Parathyroid adenoma (tissue), 2 donors: ENCODE data around the gene NOX5.

ENCODE experiments used
- H2AFZ ChIP-seq: fragments of 300-600 bp; sonication (generic); one replicate; pipeline ENCODE4 v1.7.0; 2017; ENCODE audit warnings: antibody characterized with exemption, mild to moderate bottlenecking
- H3K27ac ChIP-seq: fragments of 300-600 bp; sonication (generic); one replicate; pipeline ENCODE4 v1.7.0; 2017
- H3K27me3 ChIP-seq: fragments of 300-600 bp; sonication (generic); one replicate; pipeline ENCODE4 v1.7.0; 2017; ENCODE audit warnings: low read length; ENCODE audit not compliant: control insufficient read depth, insufficient read depth
- H3K36me3 ChIP-seq: fragments of 300-600 bp; sonication (generic); one replicate; pipeline ENCODE4 v1.7.0; 2017; ENCODE audit warnings: low read length; ENCODE audit not compliant: control insufficient read depth, insufficient read depth
- H3K4me1 ChIP-seq: fragments of 300-600 bp; sonication (generic); one replicate; pipeline ENCODE4 v1.7.0; 2017; ENCODE audit warnings: control low read depth
- H3K4me2 ChIP-seq: fragments of 300-600 bp; sonication (generic); one replicate; pipeline ENCODE4 v1.7.0; 2017; ENCODE audit warnings: low read length
- H3K4me3 ChIP-seq: fragments of 300-600 bp; sonication (generic); one replicate; pipeline ENCODE4 v1.7.0; 2017; ENCODE audit warnings: low read depth, low read length
- H3K79me2 ChIP-seq: fragments of 300-600 bp; sonication (generic); one replicate; pipeline ENCODE4 v1.7.0; 2017; ENCODE audit warnings: control low read depth
- H3K9ac ChIP-seq: fragments of 300-600 bp; sonication (generic); one replicate; pipeline ENCODE4 v1.7.0; 2017; ENCODE audit warnings: mild to moderate bottlenecking
- H3K9me3 ChIP-seq: fragments of 300-600 bp; sonication (generic); one replicate; pipeline ENCODE4 v1.7.0; 2017; ENCODE audit warnings: low read length; ENCODE audit not compliant: control insufficient read depth
- CTCF ChIP-seq: fragments of 300-600 bp; sonication (generic); IDR thresholded peaks from one replicate; pipeline ENCODE4 v1.7.0; 2017; ENCODE audit warnings: antibody characterized with exemption, mild to moderate bottlenecking
- donor health status: primary hyperparathyroidism.

NOX5 gene

GRCh38 chr15:69014454-69014853, at the start of gene NOX5:
TSS of gene NOX5 (plus strand) at chr15:69014695. CDS start at chr15:69014736, 41 bp downstream.
- H3K27ac ChIP-seq = peak within 1 kb of the TSS; percentile 60
- H3K36me3 ChIP-seq = no peaks in the 10 kb centered on the region
- no peaks in the 10 kb centered on the region for H3K79me2 ChIP-seq
- H2AFZ ChIP-seq = peak within 1 kb of the TSS; percentile 53
- H3K9me3 ChIP-seq = no peaks in the 10 kb centered on the region
- no peak within 1 kb of the TSS for H3K4me3 ChIP-seq
- H3K4me1 ChIP-seq = peaks cover 17% of the 10 kb centered on the region
- H3K27me3 ChIP-seq = no peaks in the 10 kb centered on the region
- no peak within 1 kb of the TSS for H3K9ac ChIP-seq
- TF ChIP-seq CTCF = no peak
- peak within 1 kb of the TSS; percentile 14 for H3K4me2 ChIP-seq

GRCh38 chr15:68966996-68967395, 47.5 kb upstream of the NOX5 start:
- no peak overlapping the region for H2AFZ ChIP-seq
- no peak overlapping the region for H3K9ac ChIP-seq
- no peaks in the 10 kb centered on the region for H3K79me2 ChIP-seq
- no peaks in the 10 kb centered on the region for H3K27me3 ChIP-seq
- no peak for TF ChIP-seq CTCF
- H3K27ac ChIP-seq = no peak overlapping the region
- no peaks in the 10 kb centered on the region for H3K4me1 ChIP-seq
- peaks cover 5% of the 10 kb centered on the region for H3K9me3 ChIP-seq
- H3K4me3 ChIP-seq = no peak overlapping the region
- no peak overlapping the region for H3K4me2 ChIP-seq
- H3K36me3 ChIP-seq = no peaks in the 10 kb centered on the region

GRCh38 chr15:68967948-68968347, 46.5 kb upstream of the NOX5 start:
- no peak overlapping the region for H2AFZ ChIP-seq
- no peaks in the 10 kb centered on the region for H3K79me2 ChIP-seq
- H3K4me1 ChIP-seq = peaks cover 8% of the 10 kb centered on the region
- no peak overlapping the region for H3K4me2 ChIP-seq
- no peaks in the 10 kb centered on the region for H3K36me3 ChIP-seq
- no peak overlapping the region for H3K4me3 ChIP-seq
- H3K9me3 ChIP-seq = peaks cover 5% of the 10 kb centered on the region
- H3K27me3 ChIP-seq = no peaks in the 10 kb centered on the region
- no peak overlapping the region for H3K27ac ChIP-seq
- TF ChIP-seq CTCF = no peak
- no peak overlapping the region for H3K9ac ChIP-seq

GRCh38 chr15:68969298-68969697, 45.2 kb upstream of the NOX5 start:
- Histone ChIP-seq H3K9me3 (peaks cover 5% of the 10 kb centered on the region), H3K36me3 (no peaks in the 10 kb centered on the region), H3K27me3 (no peaks in the 10 kb centered on the region), H2AFZ (no peak overlapping the region), H3K9ac (no peak overlapping the region), H3K4me1 (peaks cover 9% of the 10 kb centered on the region), H3K27ac (no peak overlapping the region), H3K79me2 (no peaks in the 10 kb centered on the region), H3K4me2 (no peak overlapping the region), H3K4me3 (no peak overlapping the region)
- no peak for TF ChIP-seq CTCF
